Karpas-422 (cell line): ENCODE measurements around the gene GRB14. TPM values are rescaled to one million over a fixed set of nuclear protein-coding genes. Genes with fewer than 3 reads are reported as not detected.

Experiments
- total RNA-seq: library from RNA; depleted of rRNA; stranded (reverse); fragments of >200 nt; shearing (Covaris generic); gene quantifications from 2 replicates; pipeline ENCODE4 v1.2.3, GENCODE V29; 2014; ENCODE audit warnings: low replicate concordance; rRNA removed

GRB14 gene
- total RNA-seq, 1 experiment from 2014 or later, result not detected

Other genes with a start within 250 kb of the GRB14 start
- 0.04 TPM in 1 of 2 replicates, not detected in the other for gene COBLL1, start 220.3 kb upstream of the GRB14 start, total RNA-seq